Keratinocyte (primary cell): ENCODE results near the gene ZNF862.

Experiments used
- EZH2 ChIP-seq: IDR thresholded peaks from one replicate; pipeline ENCODE4 v1.6.1; 2012; ENCODE audit warnings: inconsistent platforms, mild to moderate bottlenecking, low read length, moderate library complexity
- TF ChIP-seq, protein P1 (sequence below), 3 experiments: IDR thresholded peaks in 1 of 3; conservative IDR thresholded peaks in 1 of 3; optimal IDR thresholded peaks in 1 of 3; 2 replicates in 2 of 3; 3 replicates in 1 of 3; pipeline versions ENCODE3 to v1.5.1; 2011; ENCODE audit warnings: low read length in 3 of 3, mild to moderate bottlenecking in 3 of 3, moderate library complexity in 2 of 3, control low read depth in 1 of 3, inconsistent platforms in 1 of 3; ENCODE audit not compliant: insufficient read depth in 2 of 3; ENCODE audit errors: extremely low read depth in 1 of 3

GRCh38 chr7:149846021-149846420, 7.8 kb downstream of the ZNF862 start:
- TF ChIP-seq, protein P1, sequence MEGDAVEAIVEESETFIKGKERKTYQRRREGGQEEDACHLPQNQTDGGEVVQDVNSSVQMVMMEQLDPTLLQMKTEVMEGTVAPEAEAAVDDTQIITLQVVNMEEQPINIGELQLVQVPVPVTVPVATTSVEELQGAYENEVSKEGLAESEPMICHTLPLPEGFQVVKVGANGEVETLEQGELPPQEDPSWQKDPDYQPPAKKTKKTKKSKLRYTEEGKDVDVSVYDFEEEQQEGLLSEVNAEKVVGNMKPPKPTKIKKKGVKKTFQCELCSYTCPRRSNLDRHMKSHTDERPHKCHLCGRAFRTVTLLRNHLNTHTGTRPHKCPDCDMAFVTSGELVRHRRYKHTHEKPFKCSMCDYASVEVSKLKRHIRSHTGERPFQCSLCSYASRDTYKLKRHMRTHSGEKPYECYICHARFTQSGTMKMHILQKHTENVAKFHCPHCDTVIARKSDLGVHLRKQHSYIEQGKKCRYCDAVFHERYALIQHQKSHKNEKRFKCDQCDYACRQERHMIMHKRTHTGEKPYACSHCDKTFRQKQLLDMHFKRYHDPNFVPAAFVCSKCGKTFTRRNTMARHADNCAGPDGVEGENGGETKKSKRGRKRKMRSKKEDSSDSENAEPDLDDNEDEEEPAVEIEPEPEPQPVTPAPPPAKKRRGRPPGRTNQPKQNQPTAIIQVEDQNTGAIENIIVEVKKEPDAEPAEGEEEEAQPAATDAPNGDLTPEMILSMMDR (optimal IDR thresholded peaks at IDR 0.05 in 1 of 3, IDR thresholded peaks at IDR 0.05 in 1 of 3, conservative IDR thresholded peaks at IDR 0.05 in 1 of 3; ENCODE audit: extremely low read depth in 1 of 3, insufficient read depth in 2 of 3, low read length in 3 of 3): no peak
- TF ChIP-seq EZH2: no peak
